ENCODE data around the gene ZNF597.
A peak's percentile ranks its signal among the peaks of the same experiment; 100 is the strongest.

ZNF597 gene, protein sequence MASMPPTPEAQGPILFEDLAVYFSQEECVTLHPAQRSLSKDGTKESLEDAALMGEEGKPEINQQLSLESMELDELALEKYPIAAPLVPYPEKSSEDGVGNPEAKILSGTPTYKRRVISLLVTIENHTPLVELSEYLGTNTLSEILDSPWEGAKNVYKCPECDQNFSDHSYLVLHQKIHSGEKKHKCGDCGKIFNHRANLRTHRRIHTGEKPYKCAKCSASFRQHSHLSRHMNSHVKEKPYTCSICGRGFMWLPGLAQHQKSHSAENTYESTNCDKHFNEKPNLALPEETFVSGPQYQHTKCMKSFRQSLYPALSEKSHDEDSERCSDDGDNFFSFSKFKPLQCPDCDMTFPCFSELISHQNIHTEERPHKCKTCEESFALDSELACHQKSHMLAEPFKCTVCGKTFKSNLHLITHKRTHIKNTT

GRCh38 chr16:3443108-3444031 is at the start of gene ZNF597, which contains the start of gene NAA60:
TSS of gene ZNF597 (minus strand) at chr16:3443504. CDS start at chr16:3443153, 351 bp downstream.
TSS of gene NAA60 (plus strand) at chr16:3443680. CDS start at chr16:3476228, 32,548 bp downstream.
- H3K36me3 ChIP-seq (ENCODE audit: insufficient read depth, low read length) = no peaks in the 10 kb centered on the region
- H3K4me1 ChIP-seq (ENCODE audit: insufficient read depth, low read length) = no peaks in the 10 kb centered on the region
- H3K9ac ChIP-seq (ENCODE audit: low read depth, low read length) = peak within 1 kb of the TSS; percentile 80
- H3K9me3 ChIP-seq (ENCODE audit: control insufficient read depth, insufficient read depth, low read length) = no peaks in the 10 kb centered on the region

DNA sequence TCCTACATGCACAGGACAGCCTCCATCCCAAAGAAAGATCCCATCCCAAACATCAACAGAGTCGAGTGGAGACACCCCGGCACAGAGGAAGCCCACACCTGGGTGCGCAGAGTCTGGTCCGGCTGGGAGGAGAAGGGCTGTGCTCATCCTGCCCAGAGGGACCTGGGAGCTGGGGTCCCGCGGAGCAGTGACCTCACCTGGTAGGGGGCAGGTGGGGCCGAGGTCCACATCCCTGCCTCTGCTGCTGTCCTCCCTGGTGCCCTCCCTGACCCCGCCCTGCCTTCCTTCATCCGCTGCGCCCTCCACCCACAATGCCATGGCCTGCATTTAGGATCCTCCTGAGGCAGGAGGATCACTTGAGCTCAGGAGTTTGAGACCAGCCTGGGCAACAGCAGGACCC is 49.1 kb upstream of the ZNF597 start:
- no peaks in the 10 kb centered on the region for H3K4me1 ChIP-seq (ENCODE audit: insufficient read depth, low read length)
- no peak overlapping the region for H3K9ac ChIP-seq (ENCODE audit: low read depth, low read length)
- no peaks in the 10 kb centered on the region for H3K9me3 ChIP-seq (ENCODE audit: control insufficient read depth, insufficient read depth, low read length)
- H3K36me3 ChIP-seq (ENCODE audit: insufficient read depth, low read length) = no peaks in the 10 kb centered on the region

DNA sequence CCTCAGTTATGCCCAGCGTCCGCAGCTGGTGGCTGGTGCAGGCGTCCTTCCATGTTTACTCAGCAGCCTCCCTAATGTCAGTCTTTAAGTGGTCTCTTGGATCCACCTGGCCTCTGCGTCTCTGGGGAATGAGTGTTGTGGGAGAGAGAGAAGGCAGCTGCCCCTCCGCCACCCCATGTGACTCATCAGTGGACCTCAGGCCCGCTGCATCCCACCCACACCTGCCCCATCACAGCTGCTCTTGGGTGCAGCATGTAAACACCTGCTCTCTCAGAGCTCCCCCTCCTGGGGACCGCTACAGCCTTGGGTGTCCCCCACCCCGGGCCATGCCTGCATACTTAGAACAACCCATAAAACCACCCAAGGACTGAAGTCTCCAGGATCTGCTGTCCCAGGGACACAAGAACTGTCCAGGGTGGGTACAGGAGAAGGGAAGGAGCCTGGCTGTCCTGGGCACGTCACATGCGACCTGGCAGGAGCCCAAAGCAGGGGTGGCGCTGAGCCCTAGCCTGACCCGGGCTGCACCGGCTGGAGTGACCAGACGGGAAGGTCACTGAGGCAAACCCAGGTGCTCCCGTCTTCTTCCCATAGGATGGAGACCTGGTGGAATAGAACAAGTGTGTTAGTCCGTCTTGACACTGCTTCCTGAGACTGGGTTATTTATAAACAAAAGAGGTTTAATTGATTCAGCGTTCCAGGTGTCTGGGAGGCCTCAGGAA is 47.8 kb upstream of the ZNF597 start:
- Histone ChIP-seq H3K36me3 (ENCODE audit: insufficient read depth, low read length) (no peaks in the 10 kb centered on the region), H3K4me1 (ENCODE audit: insufficient read depth, low read length) (no peaks in the 10 kb centered on the region), H3K9me3 (ENCODE audit: control insufficient read depth, insufficient read depth, low read length) (no peaks in the 10 kb centered on the region), H3K9ac (ENCODE audit: low read depth, low read length) (no peak overlapping the region)

GRCh38 chr16:3488801-3489200 is 45.5 kb upstream of the ZNF597 start:
- no peaks in the 10 kb centered on the region for H3K36me3 ChIP-seq (ENCODE audit: insufficient read depth, low read length)

DNA sequence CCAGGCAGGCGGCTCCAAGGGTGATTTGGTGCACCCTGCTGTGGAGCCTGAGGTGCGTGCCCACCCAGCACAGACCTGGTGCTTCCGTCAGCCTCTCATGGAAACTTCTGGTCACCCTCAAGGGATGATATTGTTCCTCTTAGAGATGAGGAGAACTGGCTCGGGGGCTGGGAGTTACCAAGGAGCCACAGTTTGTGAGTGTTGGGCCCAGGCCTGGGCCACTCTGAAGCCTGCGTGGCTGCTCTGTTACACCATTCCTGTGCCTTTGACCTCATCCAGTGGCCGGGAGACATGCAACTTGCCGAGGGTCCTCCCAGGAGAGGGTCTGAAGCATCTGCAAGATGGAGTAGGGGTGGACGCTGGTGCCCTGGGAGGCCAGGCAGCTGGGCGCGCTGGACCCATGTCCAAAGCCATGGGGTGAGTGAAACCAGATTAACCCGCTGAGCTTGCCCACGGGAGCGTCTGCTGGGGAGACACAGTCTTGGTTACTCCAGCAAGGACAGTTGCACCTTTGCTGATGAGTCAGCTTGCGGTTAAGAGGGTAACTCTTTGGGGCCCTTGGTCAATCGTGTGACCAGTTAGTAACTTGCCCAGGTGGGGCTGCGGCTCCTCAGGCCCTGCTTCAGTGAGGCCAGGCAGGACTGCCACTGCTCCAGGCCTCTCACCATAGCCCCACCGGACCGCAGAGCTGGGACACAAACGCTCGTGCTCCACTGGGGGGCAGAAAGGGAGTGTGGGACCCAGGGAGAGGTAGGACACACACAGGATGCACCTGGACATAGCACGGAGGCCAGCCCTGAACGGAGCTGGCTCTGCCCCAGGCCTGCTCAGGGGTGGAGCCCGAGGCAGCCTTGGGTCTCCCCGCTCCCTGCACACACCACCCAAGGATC is 44.5 kb upstream of the ZNF597 start:
- H3K4me1 ChIP-seq (ENCODE audit: insufficient read depth, low read length) = no peaks in the 10 kb centered on the region
- no peaks in the 10 kb centered on the region for H3K36me3 ChIP-seq (ENCODE audit: insufficient read depth, low read length)
- H3K9me3 ChIP-seq (ENCODE audit: control insufficient read depth, insufficient read depth, low read length) = no peaks in the 10 kb centered on the region

More at GRCh38 chr16:3488801-3489200, 45.5 kb upstream of the ZNF597 start:
- Histone ChIP-seq H3K9me3 (ENCODE audit: control insufficient read depth, insufficient read depth, low read length) (no peaks in the 10 kb centered on the region), H3K9ac (ENCODE audit: low read depth, low read length) (no peak overlapping the region), H3K4me1 (ENCODE audit: insufficient read depth, low read length) (no peaks in the 10 kb centered on the region)

GRCh38 chr16:3486506-3487215 is 43.4 kb upstream of the ZNF597 start:
- H3K9ac ChIP-seq (ENCODE audit: low read depth, low read length) = no peak overlapping the region
- H3K4me1 ChIP-seq (ENCODE audit: insufficient read depth, low read length) = peaks cover under 1% of the 10 kb centered on the region; the same call in 1 of the 2 replicates
- H3K9me3 ChIP-seq (ENCODE audit: control insufficient read depth, insufficient read depth, low read length) = no peaks in the 10 kb centered on the region
- H3K36me3 ChIP-seq (ENCODE audit: insufficient read depth, low read length) = no peaks in the 10 kb centered on the region

More for the DNA sequence above, 44.5 kb upstream of the ZNF597 start:
- H3K9ac ChIP-seq (ENCODE audit: low read depth, low read length) = no peak overlapping the region

GRCh38 chr16:3485821-3486505 is 42.7 kb upstream of the ZNF597 start:
- H3K36me3 ChIP-seq (ENCODE audit: insufficient read depth, low read length) = no peaks in the 10 kb centered on the region
- H3K4me1 ChIP-seq (ENCODE audit: insufficient read depth, low read length) = peaks cover 6% of the 10 kb centered on the region
- no peaks in the 10 kb centered on the region for H3K9me3 ChIP-seq (ENCODE audit: control insufficient read depth, insufficient read depth, low read length)
- H3K9ac ChIP-seq (ENCODE audit: low read depth, low read length) = no peak overlapping the region

DNA sequence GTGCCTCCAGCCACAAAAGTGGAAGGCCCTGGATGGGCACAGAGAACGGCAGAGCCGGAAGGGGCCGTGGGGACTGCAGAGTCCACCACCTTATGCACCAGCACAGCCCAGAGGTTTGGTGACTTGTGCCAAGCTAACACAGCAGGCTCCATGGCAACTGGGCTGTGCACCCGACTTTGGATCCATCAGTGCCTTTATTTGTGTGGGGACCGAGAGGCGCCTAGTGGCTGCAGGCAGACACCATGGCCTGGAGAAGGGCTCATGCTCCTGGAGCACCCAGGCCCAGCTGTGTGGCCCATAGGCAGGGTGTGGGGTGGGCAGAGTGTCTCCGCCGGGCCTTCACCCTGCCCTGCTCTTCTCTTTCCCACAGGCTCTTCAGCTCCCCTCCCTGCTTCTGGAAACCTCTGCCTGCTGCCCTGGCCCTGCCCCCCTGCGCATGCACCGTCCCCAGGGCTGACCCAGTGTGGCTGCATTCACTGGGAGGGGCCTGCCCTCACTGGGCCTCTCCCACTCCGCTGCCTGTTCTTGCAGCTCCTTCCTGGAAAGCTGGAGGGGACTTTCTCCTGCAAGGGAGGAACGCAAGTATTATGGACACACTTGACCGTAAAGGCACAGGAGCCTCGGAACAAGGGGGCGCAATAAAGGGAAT is 41.9 kb upstream of the ZNF597 start:
- no peaks in the 10 kb centered on the region for H3K9me3 ChIP-seq (ENCODE audit: control insufficient read depth, insufficient read depth, low read length)
- H3K4me1 ChIP-seq (ENCODE audit: insufficient read depth, low read length) = peaks cover 9% of the 10 kb centered on the region
- no peak overlapping the region for H3K9ac ChIP-seq (ENCODE audit: low read depth, low read length)
- H3K36me3 ChIP-seq (ENCODE audit: insufficient read depth, low read length) = no peaks in the 10 kb centered on the region

DNA sequence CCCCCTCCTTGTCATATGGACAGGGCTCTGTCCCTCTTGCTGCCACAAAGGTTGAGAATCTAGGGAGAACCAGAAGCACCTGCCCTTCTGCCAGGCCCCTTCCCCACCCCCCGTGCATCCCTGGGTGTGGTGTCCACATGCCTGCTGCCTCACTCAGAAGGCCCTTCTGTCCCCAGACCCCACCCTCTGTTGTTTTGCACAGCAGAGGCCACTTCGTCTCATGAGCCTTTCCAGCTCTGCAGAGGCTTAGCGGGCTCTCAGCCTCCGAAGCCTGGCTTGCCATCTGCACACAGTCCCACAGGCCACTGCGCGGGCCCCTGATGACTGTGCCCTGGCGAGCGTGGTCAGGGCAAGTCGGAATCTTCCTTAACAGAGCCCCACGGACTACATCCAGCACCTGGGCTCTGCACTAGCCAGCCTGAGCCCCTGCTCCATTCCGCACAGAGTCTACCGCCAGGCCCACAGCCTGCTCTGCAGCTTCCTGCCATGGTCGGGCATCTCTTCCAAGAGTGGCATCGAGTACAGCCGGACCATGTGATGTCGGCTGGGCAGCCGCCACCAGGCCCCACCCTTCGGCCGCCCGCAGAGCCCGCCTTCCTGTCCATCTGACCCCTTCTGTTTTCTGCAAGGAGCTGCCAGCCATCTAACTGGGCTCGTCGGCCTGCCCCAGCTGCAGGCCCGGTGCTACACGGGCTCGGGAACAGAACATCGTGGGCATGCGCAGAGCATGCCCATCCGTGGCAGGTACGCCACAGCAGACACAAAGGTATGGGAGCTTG is 41.2 kb upstream of the ZNF597 start:
- Histone ChIP-seq H3K9ac (ENCODE audit: low read depth, low read length) (no peak overlapping the region), H3K9me3 (ENCODE audit: control insufficient read depth, insufficient read depth, low read length) (no peaks in the 10 kb centered on the region), H3K36me3 (ENCODE audit: insufficient read depth, low read length) (peaks cover 3% of the 10 kb centered on the region; the same call in 1 of the 2 replicates), H3K4me1 (ENCODE audit: insufficient read depth, low read length) (peaks cover 9% of the 10 kb centered on the region)

GRCh38 chr16:3482659-3483241 is 39.4 kb upstream of the ZNF597 start:
- Histone ChIP-seq H3K9me3 (ENCODE audit: control insufficient read depth, insufficient read depth, low read length) (no peaks in the 10 kb centered on the region), H3K4me1 (ENCODE audit: insufficient read depth, low read length) (peaks cover 9% of the 10 kb centered on the region), H3K9ac (ENCODE audit: low read depth, low read length) (no peak overlapping the region), H3K36me3 (ENCODE audit: insufficient read depth, low read length) (peaks cover 7% of the 10 kb centered on the region)
